SK-N-SH treated with all-trans-retinoic acid at 6 μM for 48 hours (cell line): ENCODE measurements around the gene MATCAP1.

Experiments
- ATAC-seq: fragments of 200-7000 bp; cut with Tn5 transposase; 3 replicates; pipeline ENCODE4 v1.9.1; 2020; ENCODE audit warnings: mild to moderate bottlenecking, moderate library complexity
- ARNTL ChIP-seq: fragments of 450-650 bp; formaldehyde crosslinking; IDR thresholded peaks from 2 replicates; pipeline ENCODE4 v1.5.0; 2020; ENCODE audit warnings: low read depth, mild to moderate bottlenecking, moderate library complexity, borderline replicate concordance
- BACH2 ChIP-seq: fragments of 250-450 bp; sonication (Bioruptor Pico); IDR thresholded peaks from 2 replicates; pipeline ENCODE4 v1.9.0; 2021; ENCODE audit warnings: mild to moderate bottlenecking, borderline replicate concordance
- CREB5 ChIP-seq: fragments of 250-450 bp; sonication (Bioruptor Pico); IDR thresholded peaks from 2 replicates; pipeline ENCODE4 v1.5.1; 2020; ENCODE audit warnings: low read depth, mild to moderate bottlenecking, moderate library complexity
- CSDC2 ChIP-seq: fragments of 250-450 bp; sonication (Bioruptor Pico); IDR thresholded peaks from 2 replicates; pipeline ENCODE4 v1.5.0; 2020; ENCODE audit warnings: mild to moderate bottlenecking, moderate library complexity
- CSRNP3 ChIP-seq: fragments of 250-450 bp; sonication (Bioruptor Pico); IDR thresholded peaks from 2 replicates; pipeline ENCODE4 v1.5.1; 2021; ENCODE audit warnings: mild to moderate bottlenecking, moderate library complexity
- ESRRG ChIP-seq: fragments of 250-450 bp; sonication (Bioruptor Pico); IDR thresholded peaks from 2 replicates; pipeline ENCODE4 v1.6.1; 2021; ENCODE audit warnings: mild to moderate bottlenecking
- GLIS3 ChIP-seq: fragments of 250-450 bp; sonication (Bioruptor Pico); IDR thresholded peaks from 2 replicates; pipeline ENCODE4 v1.5.0; 2020; ENCODE audit warnings: mild to moderate bottlenecking, moderate library complexity
- ISL1 ChIP-seq: fragments of 250-450 bp; sonication (Bioruptor Pico); IDR thresholded peaks from 2 replicates; pipeline ENCODE4 v2.1.2; 2022; ENCODE audit warnings: mild to moderate bottlenecking, moderate library complexity
- PATZ1 ChIP-seq: fragments of 250-450 bp; sonication (Bioruptor Pico); IDR thresholded peaks from 2 replicates; pipeline ENCODE4 v1.8.0; 2020; ENCODE audit warnings: mild to moderate bottlenecking, moderate library complexity, borderline replicate concordance
- POU6F1 ChIP-seq: fragments of 250-450 bp; sonication (Bioruptor Pico); IDR thresholded peaks from 2 replicates; pipeline ENCODE4 v1.8.0; 2021; ENCODE audit warnings: low read depth, mild to moderate bottlenecking, moderate library complexity, borderline replicate concordance
- PPARA ChIP-seq: fragments of 250-450 bp; sonication (Bioruptor Pico); IDR thresholded peaks from 2 replicates; pipeline ENCODE4 v1.5.0; 2020; ENCODE audit warnings: mild to moderate bottlenecking, borderline replicate concordance
- RARB ChIP-seq: fragments of 250-450 bp; sonication (Bioruptor Pico); IDR thresholded peaks from 2 replicates; pipeline ENCODE4 v1.8.0; 2021; ENCODE audit warnings: mild to moderate bottlenecking, moderate library complexity
- SNAI2 ChIP-seq: fragments of 250-450 bp; sonication (Bioruptor Pico); IDR thresholded peaks from 2 replicates; pipeline ENCODE4 v1.5.0; 2020; ENCODE audit warnings: mild to moderate bottlenecking, moderate library complexity
- TSHZ2 ChIP-seq: fragments of 250-450 bp; sonication (Bioruptor Pico); IDR thresholded peaks from 2 replicates; pipeline ENCODE4 v1.5.0; 2020; ENCODE audit warnings: mild to moderate bottlenecking, moderate library complexity
- ZC3H10 ChIP-seq: fragments of 250-450 bp; sonication (Bioruptor Pico); IDR thresholded peaks from 2 replicates; pipeline ENCODE4 v1.5.1; 2021; ENCODE audit warnings: mild to moderate bottlenecking, moderate library complexity
- ZFP3 ChIP-seq: fragments of 250-450 bp; sonication (Bioruptor Pico); IDR thresholded peaks from 2 replicates; pipeline ENCODE4 v1.5.0; 2020; ENCODE audit warnings: mild to moderate bottlenecking, moderate library complexity
- ZFP30 ChIP-seq: fragments of 450-650 bp; formaldehyde crosslinking; IDR thresholded peaks from 2 replicates; pipeline ENCODE4 v1.5.0; 2022; ENCODE audit warnings: mild to moderate bottlenecking, moderate library complexity
- ZNF565 ChIP-seq: fragments of 450-650 bp; formaldehyde crosslinking; conservative IDR thresholded peaks from 2 replicates; pipeline ENCODE4 v1.5.0; 2020; ENCODE audit warnings: low read depth, mild to moderate bottlenecking, moderate library complexity
- ZNF70 ChIP-seq: fragments of 450-650 bp; formaldehyde crosslinking; IDR thresholded peaks from 2 replicates; pipeline ENCODE4 v1.5.0; 2020; ENCODE audit warnings: mild to moderate bottlenecking, moderate library complexity
- ZNF8 ChIP-seq: fragments of 450-650 bp; formaldehyde crosslinking; IDR thresholded peaks from 2 replicates; pipeline ENCODE4 v1.5.0; 2020; ENCODE audit warnings: mild to moderate bottlenecking, moderate library complexity

MATCAP1 gene

GRCh38 chr16:67186550-67186950 lies 2.8 kb upstream of the MATCAP1 start:
- no peak for TF ChIP-seq CSRNP3 (CRISPR knock-in tag)
- no peak for TF ChIP-seq PATZ1
- no peak for TF ChIP-seq POU6F1
- no peak for TF ChIP-seq PPARA (CRISPR knock-in tag)
- TF ChIP-seq ZNF70 (CRISPR knock-in tag), result no peak
- TF ChIP-seq ZC3H10 (CRISPR knock-in tag), result no peak
- TF ChIP-seq SNAI2 (CRISPR knock-in tag), result no peak
- no peak for TF ChIP-seq BACH2 (CRISPR knock-in tag)
- TF ChIP-seq CSDC2 (CRISPR knock-in tag), result no peak
- no peak for TF ChIP-seq GLIS3 (CRISPR knock-in tag)
- TF ChIP-seq ZFP30 (CRISPR knock-in tag), result no peak
- TF ChIP-seq ESRRG, result no peak
- TF ChIP-seq ZFP3 (CRISPR knock-in tag), result no peak
- ATAC-seq, result peak; percentile 23

GRCh38 chr16:67185651-67186134 lies 1.9 kb upstream of the MATCAP1 start:
- TF ChIP-seq SNAI2 (CRISPR knock-in tag) (no peak), RARB (CRISPR knock-in tag) (no peak), TSHZ2 (no peak)
- no peak for ATAC-seq

- peak; percentile 62 for ATAC-seq
- no peak for TF ChIP-seq ARNTL (CRISPR knock-in tag)
- no peak for TF ChIP-seq PATZ1
- TF ChIP-seq CSRNP3 (CRISPR knock-in tag), result no peak
- TF ChIP-seq ZNF565 (CRISPR knock-in tag), result no peak
- no peak for TF ChIP-seq BACH2 (CRISPR knock-in tag)
- TF ChIP-seq RARB (CRISPR knock-in tag), result no peak
- no peak for TF ChIP-seq ZNF8
- no peak for TF ChIP-seq ISL1 (CRISPR knock-in tag)
- no peak for TF ChIP-seq ZFP3 (CRISPR knock-in tag)
- TF ChIP-seq CREB5, result no peak
- no peak for TF ChIP-seq GLIS3 (CRISPR knock-in tag)
- TF ChIP-seq POU6F1, result no peak
Observed at GRCh38 chr16:67184995-67185650, 1.4 kb upstream of the MATCAP1 start.
